Measurements from ENCODE around the gene SAA1.
"Not testable (repeated sequence)": the region's sequence is repeated elsewhere in the genome, so short reads cannot be mapped to it uniquely, and the experiment has no call there.

The SAA1 gene

GRCh38 chr11:18264035-18264434, 2.0 kb upstream of the SAA1 start:
- H3K4me3 ChIP-seq (ENCODE audit: low read depth, low read length) = no peak overlapping the region
- TF ChIP-seq CTCF (IDR thresholded peaks at IDR 0.05; ENCODE audit: low read depth, low read length) = no peak

GRCh38 chr11:18264677-18265555, 1.1 kb upstream of the SAA1 start:
- no peak for TF ChIP-seq CTCF (IDR thresholded peaks at IDR 0.05; ENCODE audit: low read depth, low read length)
- no peak overlapping the region for H3K4me3 ChIP-seq (ENCODE audit: low read depth, low read length)

- H3K4me3 ChIP-seq (ENCODE audit: low read depth, low read length) = not testable (repeated sequence)
Measured at GRCh38 chr11:18267335-18268133, 1.5 kb downstream of the SAA1 start.

GRCh38 chr11:18269252-18269651, 3.2 kb downstream of the SAA1 start:
- H3K4me3 ChIP-seq (ENCODE audit: low read depth, low read length) = not testable (repeated sequence)

GRCh38 chr11:18270102-18270501, 4.0 kb downstream of the SAA1 start:
- no peak overlapping the region for H3K4me3 ChIP-seq (ENCODE audit: low read depth, low read length)
- TF ChIP-seq CTCF (IDR thresholded peaks at IDR 0.05; ENCODE audit: low read depth, low read length) = no peak

GRCh38 chr11:18271206-18271605, 5.1 kb downstream of the SAA1 start:
- no peak for TF ChIP-seq CTCF (IDR thresholded peaks at IDR 0.05; ENCODE audit: low read depth, low read length)
- H3K4me3 ChIP-seq (ENCODE audit: low read depth, low read length) = no peak overlapping the region

- no peak for TF ChIP-seq CTCF (IDR thresholded peaks at IDR 0.05; ENCODE audit: low read depth, low read length)
- no peak overlapping the region for H3K4me3 ChIP-seq (ENCODE audit: low read depth, low read length)
Measured at GRCh38 chr11:18277565-18278271, 11.7 kb downstream of the SAA1 start.

All from WI38 (cell line).